GM21390 (cell line): ENCODE data around the gene RFFL.
"Not testable (repeated sequence)": the region's sequence is repeated elsewhere in the genome, so short reads cannot be mapped to it uniquely, and the experiment has no call there.

Experiments used
- ATAC-seq: cut with Tn5 transposase; IDR thresholded peaks from one replicate; pipeline ENCODE4 v1.9.1; 2021; ENCODE audit not compliant: unreplicated experiment

RFFL gene

GRCh38 chr17:35011671-35012216 lies 51.8 kb downstream of the RFFL start:
- no peak for ATAC-seq

DNA sequence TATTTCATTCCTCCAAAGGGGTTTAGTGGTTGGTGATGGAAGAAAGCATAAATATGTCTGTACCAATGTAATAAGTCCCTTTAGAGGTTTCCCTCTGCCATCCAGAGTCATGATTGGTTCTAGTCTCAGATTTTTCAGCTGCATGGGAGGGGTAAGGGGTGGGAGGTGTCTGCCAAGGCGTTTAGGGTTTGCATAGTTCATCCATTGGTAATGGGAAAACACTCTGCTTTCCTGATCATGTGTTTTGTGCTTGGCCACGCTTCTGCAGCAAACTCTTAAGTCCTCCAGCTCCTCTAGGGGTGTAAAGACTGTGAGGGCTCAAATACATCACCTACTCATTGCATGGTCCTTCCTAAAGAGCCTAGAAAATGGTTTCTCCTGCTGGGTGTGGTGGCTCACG lies 53.4 kb downstream of the RFFL start:
- ATAC-seq = no peak

DNA sequence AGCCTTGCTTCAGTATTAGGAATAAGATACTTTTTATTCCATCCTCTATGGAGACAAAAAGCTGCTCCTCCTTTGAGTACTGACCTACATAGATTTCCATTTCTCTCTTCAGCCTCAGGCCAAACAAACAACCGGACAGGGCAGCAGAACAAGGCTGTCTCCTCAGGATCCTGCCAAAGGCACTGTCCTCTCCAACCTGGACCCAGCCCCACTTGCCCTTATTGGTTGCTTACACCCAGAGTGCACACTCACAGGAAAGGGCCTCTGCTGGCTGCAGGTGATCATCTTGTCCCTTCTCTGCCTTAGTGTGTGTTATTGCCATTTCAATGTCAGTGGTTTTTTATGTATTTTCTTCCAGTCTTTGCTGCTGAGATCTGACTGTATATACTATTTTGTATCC lies 56.5 kb downstream of the RFFL start:
- no peak for ATAC-seq

GRCh38 chr17:35006345-35006744 lies 57.2 kb downstream of the RFFL start:
- no peak for ATAC-seq

DNA sequence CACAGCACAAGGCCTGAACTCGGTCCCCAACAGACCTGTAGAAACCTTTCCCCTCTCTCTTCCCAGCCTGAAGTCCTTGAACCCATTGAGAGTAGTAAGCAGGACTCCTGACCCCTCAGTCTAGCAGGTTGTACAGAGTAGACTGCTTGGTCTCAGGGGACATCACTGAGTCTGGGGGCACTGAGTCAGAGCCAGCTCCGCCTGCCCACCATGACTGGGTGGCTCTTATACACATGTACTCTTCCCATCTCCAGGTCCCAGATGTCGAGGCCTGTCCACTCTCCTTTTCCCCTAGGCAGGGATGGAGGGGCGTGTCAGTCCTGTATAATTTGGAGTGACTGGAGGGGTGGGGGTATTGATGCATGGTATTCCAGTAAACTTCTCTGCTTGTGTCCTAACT lies 59.7 kb downstream of the RFFL start:
- ATAC-seq = no peak

DNA sequence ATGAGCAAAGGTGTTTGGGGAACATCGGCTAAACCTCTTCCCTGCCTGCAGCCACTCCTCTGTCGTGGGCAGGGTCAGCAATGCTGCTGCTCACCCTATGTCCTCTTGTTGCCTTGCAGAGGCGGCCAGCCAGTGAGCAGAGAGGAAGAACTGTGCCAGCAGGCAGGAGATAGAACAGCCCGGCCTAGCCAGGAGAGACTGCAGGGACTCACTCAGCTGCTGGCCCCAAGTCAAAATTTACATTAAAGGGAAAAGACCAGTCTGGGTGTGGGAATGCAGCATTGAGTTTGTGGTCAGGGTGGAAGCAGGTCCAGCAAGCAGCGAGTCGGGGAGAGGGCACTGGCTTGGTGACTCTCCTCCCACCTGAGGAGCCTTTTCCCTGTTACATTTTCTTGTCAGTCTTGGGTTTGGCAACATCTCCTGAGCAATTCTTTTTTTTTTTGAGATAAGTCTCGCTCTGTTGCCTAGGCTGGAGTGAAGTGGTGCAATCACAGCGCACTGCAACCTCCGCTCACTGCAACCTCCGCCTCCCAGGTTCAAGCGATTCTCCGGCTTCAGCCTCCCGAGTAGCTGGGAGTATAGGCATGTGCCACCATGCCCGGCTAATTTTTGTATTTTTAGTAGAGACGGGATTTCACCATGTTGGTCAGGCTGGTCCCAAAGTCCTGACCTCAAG lies 60.5 kb downstream of the RFFL start:
- ATAC-seq = no peak

DNA sequence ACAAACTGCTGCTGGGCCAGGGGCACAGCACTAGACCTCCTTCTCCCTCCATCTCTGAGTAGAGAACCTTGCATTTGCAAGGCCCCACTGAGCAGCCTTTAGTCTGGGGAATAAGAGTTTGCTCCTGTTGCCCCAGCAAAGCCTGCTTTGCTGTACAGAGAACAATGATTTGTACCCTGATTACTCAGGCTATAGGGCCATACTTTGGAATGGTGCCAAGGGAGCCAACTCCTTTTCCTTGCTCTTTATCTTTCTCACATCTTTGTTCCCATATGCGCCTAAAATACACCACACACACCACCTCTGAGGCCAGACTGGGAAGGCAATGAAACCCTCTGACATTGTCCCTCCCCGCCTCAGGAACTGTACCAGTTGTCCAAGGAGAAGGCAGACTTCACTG lies 62.0 kb downstream of the RFFL start:
- ATAC-seq = no peak

DNA sequence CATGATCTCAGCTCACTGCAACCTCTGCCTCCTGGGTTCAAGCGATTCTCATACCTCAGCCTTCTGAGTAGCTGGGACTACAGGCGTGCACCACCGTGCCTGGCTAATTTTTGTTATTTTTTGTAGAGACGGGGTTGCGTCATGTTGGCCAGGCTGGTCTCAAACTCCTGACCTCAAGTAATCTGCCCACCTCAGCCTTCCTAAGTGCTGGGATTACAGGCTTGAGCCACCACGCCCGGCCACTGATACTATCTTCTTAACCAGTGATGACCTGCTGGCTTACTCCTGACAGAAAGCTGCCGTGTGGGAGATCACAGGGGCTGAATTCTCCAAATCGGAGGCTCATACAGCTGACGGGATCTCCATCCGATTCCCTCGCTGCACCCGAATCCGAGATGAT lies 62.5 kb downstream of the RFFL start:
- not testable (repeated sequence) for ATAC-seq

DNA sequence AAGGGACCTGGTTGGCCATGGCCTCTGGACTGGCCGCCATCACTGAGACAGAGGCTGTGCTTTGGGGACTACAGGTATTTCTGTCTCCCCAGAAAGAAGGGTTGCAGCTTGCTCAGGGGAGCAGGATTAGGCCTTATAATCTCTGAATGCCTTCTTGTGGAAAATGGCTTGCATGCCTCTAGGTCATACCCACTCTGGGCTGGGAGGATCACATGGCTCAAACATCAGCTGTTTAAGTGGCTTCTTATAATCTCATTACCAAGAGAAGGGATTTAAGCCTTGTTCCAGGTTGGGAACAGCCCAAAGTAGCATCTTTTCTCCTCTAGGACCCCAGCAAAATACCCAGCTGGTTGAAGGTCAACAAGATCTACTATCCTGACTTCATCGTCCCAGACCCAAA lies 64.1 kb downstream of the RFFL start:
- ATAC-seq = no peak

- ATAC-seq = no peak
These were observed 65.3 kb downstream of the RFFL start for GRCh38 chr17:34998205-34998604.

- no peak for ATAC-seq
These were observed 66.1 kb downstream of the RFFL start for GRCh38 chr17:34997355-34997862.

DNA sequence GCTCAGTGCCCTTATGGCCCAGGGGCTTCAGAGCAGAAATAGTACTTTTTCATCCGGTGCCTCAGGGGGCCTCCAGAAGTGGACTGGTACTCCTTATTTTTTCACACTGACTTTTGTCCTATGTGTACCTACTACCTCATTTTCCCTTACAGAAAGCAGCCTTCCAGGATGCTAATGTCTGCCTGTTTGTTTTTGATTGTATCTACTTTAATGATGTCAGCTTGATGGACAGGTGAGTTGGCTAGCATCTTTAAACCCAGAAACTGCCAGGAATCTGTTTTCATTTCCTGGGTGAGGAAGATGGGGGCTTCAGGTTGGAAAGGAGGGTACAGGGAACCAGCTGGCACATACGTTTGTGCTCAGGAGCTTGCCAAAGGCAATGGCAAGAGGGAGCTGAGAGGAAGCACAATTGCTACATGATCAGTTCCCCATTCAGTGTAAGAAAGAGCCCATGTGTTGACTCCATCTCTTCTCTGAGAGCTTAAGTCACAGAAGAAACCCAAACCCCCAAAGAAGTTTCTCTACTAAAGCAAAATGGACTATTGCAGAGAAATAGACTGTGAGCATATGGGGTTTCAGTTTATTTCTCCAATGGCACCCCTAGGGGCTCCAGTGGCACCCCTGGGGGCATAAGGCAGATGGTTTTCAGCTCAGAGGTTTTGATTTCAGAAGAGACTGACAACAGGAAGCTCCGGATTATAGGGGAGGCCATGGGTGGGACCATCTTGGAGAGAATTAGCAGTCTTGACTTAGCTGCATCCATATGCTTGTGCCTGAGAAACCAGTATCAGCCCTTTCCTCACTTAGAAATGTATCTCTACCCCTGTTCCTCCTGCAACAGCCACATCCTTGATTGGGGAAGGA lies 66.9 kb downstream of the RFFL start:
- no peak for ATAC-seq

DNA sequence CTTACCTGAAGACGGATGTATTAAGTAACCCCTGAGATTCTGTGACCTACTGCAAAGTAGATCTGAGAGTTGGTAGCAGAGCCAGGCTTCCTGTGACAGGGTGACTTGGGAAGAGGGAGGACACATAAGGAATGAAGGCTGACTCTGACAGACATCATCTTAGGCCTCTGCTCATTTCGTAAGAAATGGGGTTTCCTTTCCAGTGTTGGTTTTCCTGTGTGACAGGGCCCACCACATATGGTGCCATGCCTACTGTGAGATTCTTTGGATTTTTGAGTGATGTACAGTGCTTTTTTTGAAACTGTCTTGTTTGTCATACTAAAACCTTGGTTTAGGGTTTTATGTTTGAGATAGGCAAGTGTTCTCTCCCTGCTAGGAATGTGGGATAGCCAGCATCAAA lies 70.5 kb downstream of the RFFL start:
- ATAC-seq = no peak

DNA sequence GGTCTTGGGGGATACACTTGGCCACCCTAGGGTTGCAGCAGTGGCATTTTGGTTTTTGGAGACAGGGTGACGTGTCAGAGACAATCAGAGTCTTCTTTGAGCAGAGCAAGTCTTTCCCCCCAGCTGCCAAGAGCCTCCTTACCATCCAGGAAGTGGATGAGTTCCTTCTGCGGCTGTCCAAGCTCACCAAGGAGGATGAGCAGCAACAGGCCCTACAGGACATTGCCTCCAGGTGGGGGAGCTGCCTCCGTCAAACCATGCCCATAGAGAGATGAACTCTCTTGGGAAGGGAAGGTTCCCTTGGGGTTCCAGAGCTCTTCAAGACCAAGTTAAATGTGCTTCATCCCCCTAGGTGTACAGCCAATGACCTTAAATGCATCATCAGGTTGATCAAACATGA lies 71.9 kb downstream of the RFFL start:
- ATAC-seq = no peak

GRCh38 chr17:34990921-34991365 lies 72.6 kb downstream of the RFFL start:
- no peak for ATAC-seq

DNA sequence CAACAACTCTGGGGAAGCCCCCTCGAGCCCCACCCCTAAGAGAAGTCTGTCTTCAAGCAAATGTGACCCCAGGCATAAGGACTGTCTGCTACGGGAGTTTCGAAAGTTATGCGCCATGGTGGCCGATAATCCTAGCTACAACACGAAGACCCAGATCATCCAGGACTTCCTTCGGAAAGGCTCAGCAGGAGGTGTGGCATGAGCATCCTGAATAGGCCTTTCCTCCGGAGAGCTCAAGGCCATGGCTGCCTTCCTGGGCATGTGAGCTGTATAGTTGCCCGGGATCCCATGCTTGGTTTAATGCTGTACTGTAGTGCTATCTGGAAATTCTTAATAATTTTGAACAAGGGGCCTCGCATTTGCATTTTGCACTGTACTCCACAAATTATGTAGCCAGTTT lies 74.0 kb downstream of the RFFL start:
- no peak for ATAC-seq

GRCh38 chr17:34988644-34989043 lies 74.9 kb downstream of the RFFL start:
- ATAC-seq = no peak

DNA sequence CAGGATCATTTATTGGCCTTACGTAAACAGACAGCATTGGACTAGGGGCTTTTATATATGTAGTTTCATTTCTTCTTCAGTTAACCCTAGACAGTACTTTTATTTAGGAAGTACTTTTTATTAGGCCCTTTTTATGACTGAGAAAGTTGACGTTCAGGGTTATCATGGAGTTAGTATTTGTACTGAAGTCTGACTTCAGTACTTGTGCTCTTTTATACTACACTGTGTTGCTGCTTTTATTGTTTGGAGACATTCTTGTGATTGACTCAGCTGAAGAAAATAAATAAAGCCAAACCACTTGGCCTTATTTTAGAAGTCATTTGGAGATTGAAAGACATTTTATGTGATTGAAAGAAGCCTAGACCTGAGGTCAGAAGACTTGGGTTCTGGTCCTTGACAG lies 76.3 kb downstream of the RFFL start:
- no peak for ATAC-seq

DNA sequence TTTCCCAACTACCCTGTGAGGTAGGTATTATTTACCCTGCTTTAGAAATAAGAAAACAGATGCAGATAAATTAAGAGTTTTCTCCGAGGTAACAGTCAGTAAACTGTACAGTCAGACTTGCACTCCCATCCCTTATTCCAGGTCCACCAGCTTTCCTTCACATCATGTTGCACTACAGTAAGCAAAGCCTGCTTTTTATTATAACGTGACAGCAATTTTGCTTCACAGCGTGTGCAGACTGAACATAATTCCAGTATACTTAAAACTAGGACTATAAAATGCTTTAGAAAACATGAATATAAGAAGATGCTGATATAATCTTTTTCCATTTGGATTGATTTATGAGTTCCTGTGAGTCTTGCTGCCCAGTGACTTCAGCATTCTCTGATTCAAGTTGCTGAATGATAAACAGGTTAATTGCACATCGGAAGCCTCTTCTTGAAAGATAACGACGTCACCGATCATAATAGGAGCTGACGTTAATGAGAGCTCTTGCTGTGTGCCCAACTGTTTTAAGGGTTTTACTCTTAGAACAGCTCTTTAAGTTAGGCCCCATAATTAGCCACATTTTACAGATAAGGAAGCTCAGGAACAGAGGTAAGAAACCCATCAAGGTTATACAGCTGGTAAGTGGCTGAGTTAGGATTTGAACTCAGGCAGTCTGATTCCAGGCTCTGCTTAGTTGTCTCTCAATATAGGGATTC lies 81.8 kb downstream of the RFFL start:
- no peak for ATAC-seq

- ATAC-seq = peak; percentile 80
These were observed 82.6 kb downstream of the RFFL start for GRCh38 chr17:34980681-34981537.

DNA sequence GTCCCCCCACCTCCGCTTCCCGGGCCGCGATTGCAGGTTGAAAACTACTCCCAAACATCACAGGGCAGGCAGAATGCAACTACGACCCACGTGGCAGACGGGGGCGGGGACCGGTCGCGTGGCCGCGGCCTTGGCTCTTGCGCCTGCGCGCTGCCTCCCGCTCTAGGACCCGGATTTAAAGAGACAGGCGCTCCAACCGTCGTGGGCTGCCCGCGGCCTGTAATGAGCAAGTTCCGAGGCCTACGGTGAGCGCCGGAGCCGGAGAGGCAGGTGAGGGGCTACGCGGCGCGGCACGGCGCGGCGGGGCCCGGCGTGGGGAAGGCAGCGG lies 83.2 kb downstream of the RFFL start, which contains the start of gene LIG3:
TSS of gene LIG3 (plus strand) at position 160 of the 328 bp plus-strand sequence. CDS start 2,494 bp downstream, outside the sequence.
- ATAC-seq = peak; percentile 80
